ENCODE measurements around the gene CCDC201.

Gene CCDC201

GRCh38 chr7:45893374-45893995 is 20.6 kb upstream of the CCDC201 start:
- no peak for DNase-seq (ENCODE audit: low spot score)

GRCh38 chr7:45892407-45893035 is 19.6 kb upstream of the CCDC201 start:
- DNase-seq (ENCODE audit: low spot score) = no peak

GRCh38 chr7:45891462-45892402 is 18.9 kb upstream of the CCDC201 start:
- DNase-seq (ENCODE audit: low spot score) = no peak

- DNase-seq (ENCODE audit: low spot score) = peak; percentile 50
Measured at GRCh38 chr7:45890902-45891461, 18.1 kb upstream of the CCDC201 start.

GRCh38 chr7:45890125-45890901 is 17.4 kb upstream of the CCDC201 start:
- no peak for DNase-seq (ENCODE audit: low spot score)

GRCh38 chr7:45889367-45890067 is 16.6 kb upstream of the CCDC201 start:
- DNase-seq (ENCODE audit: low spot score) = no peak

GRCh38 chr7:45888993-45889366 is 16.1 kb upstream of the CCDC201 start:
- DNase-seq (ENCODE audit: low spot score) = no peak

- DNase-seq (ENCODE audit: low spot score) = peak; percentile 39
Measured at GRCh38 chr7:45888185-45888992, 15.5 kb upstream of the CCDC201 start, which contains the start of gene IGFBP1. Gene IGFBP1, plus strand, starts transcription at chr7:45888488. Its CDS starts 165 bp downstream, at chr7:45888653.

- peak; percentile 29 for DNase-seq (ENCODE audit: low spot score)
Measured at GRCh38 chr7:45886931-45887667, 14.2 kb upstream of the CCDC201 start.

GRCh38 chr7:45885264-45885882 is 12.5 kb upstream of the CCDC201 start:
- peak; percentile 71 for DNase-seq (ENCODE audit: low spot score)

GRCh38 chr7:45884136-45884535 is 11.3 kb upstream of the CCDC201 start:
- peak; percentile 54 for DNase-seq (ENCODE audit: low spot score)

- DNase-seq (ENCODE audit: low spot score) = no peak
Measured at GRCh38 chr7:45882465-45882810, 9.6 kb upstream of the CCDC201 start.

GRCh38 chr7:45881759-45882464 is 9.0 kb upstream of the CCDC201 start:
- peak; percentile 15 for DNase-seq (ENCODE audit: low spot score)

- no peak for DNase-seq (ENCODE audit: low spot score)
Measured at GRCh38 chr7:45881280-45881758, 8.4 kb upstream of the CCDC201 start.

- DNase-seq (ENCODE audit: low spot score) = no peak
Measured at GRCh38 chr7:45880433-45880860, 7.6 kb upstream of the CCDC201 start.

GRCh38 chr7:45878457-45879144 is 5.7 kb upstream of the CCDC201 start:
- no peak for DNase-seq (ENCODE audit: low spot score)

- no peak for DNase-seq (ENCODE audit: low spot score)
Measured at GRCh38 chr7:45876519-45876918, 3.6 kb upstream of the CCDC201 start.

Measured in kidney tubule cell (primary cell).